Adrenal gland (tissue), 5 donors: ENCODE measurements around the gene NRAS.

Experiments
- POLR2A ChIP-seq, 2 donors: fragments of 450-650 bp; IDR thresholded peaks; one replicate each; pipeline ENCODE4 v1.6.1; 2017; ENCODE audit warnings: antibody characterized with exemption in 2 of 2, mild to moderate bottlenecking in 2 of 2, moderate library complexity in 1 of 2
- TF ChIP-seq, protein P1 (sequence below), 6 experiments: fragments of 450-650 bp in 4 of 6; fragments of 200-600 bp in 2 of 6; sonication (generic) in 1 of 6; IDR thresholded peaks; 1 replicate in 5 of 6; 2 replicates in 1 of 6; pipeline versions ENCODE4 v1.5.1 to v1.8.0; 2016 to 2021; ENCODE audit warnings: antibody characterized with exemption in 6 of 6, mild to moderate bottlenecking in 2 of 6, moderate library complexity in 1 of 6
- donor health status: DM: no; HTN: no; CAD: no.

DNA sequence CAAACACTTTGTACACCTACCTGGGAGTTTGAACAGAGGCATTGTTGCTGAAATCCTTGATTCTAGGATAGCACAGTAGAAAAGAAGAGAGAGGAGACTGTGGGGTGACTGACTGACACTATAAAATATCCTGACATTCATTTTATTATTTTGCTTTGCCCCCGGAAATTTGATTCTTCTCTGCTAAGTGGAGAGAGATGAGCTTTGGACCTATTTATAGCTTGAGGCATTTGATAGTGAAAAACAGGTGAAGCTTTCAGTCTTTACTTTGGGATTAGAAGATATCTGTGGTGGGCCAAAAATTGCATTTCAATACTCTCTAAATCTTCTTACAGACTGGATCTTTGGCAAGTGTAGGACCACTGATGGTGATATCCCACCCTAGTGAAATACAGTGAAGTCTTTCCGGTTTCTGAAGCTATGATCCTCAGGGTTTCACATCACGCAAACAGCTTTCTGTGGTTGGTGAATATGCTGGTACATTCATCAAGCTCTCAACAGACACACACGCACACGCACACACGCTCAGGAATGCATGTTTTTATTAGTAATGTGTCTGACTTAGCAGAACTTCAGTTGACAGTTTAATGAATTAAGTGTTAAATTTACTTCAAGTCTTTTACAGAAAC, 21.0 kb downstream of the NRAS start, which contains the start of gene AMPD1:
- TF ChIP-seq, protein P1, sequence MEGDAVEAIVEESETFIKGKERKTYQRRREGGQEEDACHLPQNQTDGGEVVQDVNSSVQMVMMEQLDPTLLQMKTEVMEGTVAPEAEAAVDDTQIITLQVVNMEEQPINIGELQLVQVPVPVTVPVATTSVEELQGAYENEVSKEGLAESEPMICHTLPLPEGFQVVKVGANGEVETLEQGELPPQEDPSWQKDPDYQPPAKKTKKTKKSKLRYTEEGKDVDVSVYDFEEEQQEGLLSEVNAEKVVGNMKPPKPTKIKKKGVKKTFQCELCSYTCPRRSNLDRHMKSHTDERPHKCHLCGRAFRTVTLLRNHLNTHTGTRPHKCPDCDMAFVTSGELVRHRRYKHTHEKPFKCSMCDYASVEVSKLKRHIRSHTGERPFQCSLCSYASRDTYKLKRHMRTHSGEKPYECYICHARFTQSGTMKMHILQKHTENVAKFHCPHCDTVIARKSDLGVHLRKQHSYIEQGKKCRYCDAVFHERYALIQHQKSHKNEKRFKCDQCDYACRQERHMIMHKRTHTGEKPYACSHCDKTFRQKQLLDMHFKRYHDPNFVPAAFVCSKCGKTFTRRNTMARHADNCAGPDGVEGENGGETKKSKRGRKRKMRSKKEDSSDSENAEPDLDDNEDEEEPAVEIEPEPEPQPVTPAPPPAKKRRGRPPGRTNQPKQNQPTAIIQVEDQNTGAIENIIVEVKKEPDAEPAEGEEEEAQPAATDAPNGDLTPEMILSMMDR (IDR thresholded peaks at IDR 0.05) = no peak
- TF ChIP-seq POLR2A (IDR thresholded peaks at IDR 0.05) = no peak
